Measurements from ENCODE around the gene CEP112.

DNA sequence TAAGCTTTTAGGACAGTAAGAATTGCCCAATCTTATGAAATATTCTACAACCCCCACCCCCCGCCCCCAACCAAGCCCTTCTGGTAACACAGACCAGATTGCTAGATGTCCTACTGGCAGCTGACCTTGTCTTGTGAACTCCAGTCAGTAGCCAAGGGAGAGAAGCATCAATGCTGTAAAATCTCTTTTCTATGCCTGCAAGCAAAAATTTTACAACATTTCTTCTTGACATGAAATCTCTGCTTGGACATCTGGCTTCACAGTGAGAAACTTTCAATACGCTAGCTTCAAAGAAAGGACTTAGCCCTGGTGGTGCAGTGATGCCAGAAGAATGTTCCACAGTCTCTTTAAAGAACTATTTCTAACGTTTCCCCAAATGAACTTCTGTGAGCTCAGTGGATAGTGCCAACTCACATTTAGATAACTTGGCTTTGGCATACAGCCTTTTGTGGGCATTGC, 461.2 kb downstream of the CEP112 start:
- TF ChIP-seq, protein P1, sequence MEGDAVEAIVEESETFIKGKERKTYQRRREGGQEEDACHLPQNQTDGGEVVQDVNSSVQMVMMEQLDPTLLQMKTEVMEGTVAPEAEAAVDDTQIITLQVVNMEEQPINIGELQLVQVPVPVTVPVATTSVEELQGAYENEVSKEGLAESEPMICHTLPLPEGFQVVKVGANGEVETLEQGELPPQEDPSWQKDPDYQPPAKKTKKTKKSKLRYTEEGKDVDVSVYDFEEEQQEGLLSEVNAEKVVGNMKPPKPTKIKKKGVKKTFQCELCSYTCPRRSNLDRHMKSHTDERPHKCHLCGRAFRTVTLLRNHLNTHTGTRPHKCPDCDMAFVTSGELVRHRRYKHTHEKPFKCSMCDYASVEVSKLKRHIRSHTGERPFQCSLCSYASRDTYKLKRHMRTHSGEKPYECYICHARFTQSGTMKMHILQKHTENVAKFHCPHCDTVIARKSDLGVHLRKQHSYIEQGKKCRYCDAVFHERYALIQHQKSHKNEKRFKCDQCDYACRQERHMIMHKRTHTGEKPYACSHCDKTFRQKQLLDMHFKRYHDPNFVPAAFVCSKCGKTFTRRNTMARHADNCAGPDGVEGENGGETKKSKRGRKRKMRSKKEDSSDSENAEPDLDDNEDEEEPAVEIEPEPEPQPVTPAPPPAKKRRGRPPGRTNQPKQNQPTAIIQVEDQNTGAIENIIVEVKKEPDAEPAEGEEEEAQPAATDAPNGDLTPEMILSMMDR (IDR thresholded peaks at IDR 0.05; ENCODE audit: insufficient read depth, low read depth, low read length), result no peak
- TF ChIP-seq EZH2 (IDR thresholded peaks at IDR 0.05; ENCODE audit: insufficient read depth, low read length), result no peak

Data from astrocyte (in vitro differentiated cells and primary cell).